ENCODE data around the gene TAF3. TPM values are rescaled to one million over a fixed set of nuclear protein-coding genes. Genes with fewer than 3 reads are reported as not detected.

The TAF3 gene
- total and polyA plus RNA-seq, 2 experiments from 2014 or later, result 4.1 to 6.4 TPM

GRCh38 chr10:8043569-8044306, 225.4 kb downstream of the TAF3 start:
- Histone ChIP-seq H3K4me2 (no peak overlapping the region), H3K9me3 (ENCODE audit: low read depth) (no peaks in the 10 kb centered on the region), H2AFZ (no peak overlapping the region), H3K4me3 (no peak overlapping the region), H3K27ac (no peak overlapping the region), H3K4me1 (ENCODE audit: insufficient read depth) (peaks cover 5% of the 10 kb centered on the region), H3K36me3 (replicated peaks; ENCODE audit: insufficient read depth, low read depth) (no peaks in the 10 kb centered on the region), H3K9me2 (replicated peaks; ENCODE audit: insufficient read depth) (no peaks in the 10 kb centered on the region), H3K27me3 (peaks cover 100% of the 10 kb centered on the region), H4K20me1 (ENCODE audit: insufficient read depth, poor library complexity, severe bottlenecking) (no peaks in the 10 kb centered on the region), H3K79me2 (no peaks in the 10 kb centered on the region)
- TF ChIP-seq EZH2 (IDR thresholded peaks at IDR 0.05; ENCODE audit: borderline replicate concordance) (no peak), EZH2phosphoT487 (IDR thresholded peaks at IDR 0.05; ENCODE audit: low read depth, severe bottlenecking, unreplicated experiment) (no peak)
- TF ChIP-seq, protein P1, sequence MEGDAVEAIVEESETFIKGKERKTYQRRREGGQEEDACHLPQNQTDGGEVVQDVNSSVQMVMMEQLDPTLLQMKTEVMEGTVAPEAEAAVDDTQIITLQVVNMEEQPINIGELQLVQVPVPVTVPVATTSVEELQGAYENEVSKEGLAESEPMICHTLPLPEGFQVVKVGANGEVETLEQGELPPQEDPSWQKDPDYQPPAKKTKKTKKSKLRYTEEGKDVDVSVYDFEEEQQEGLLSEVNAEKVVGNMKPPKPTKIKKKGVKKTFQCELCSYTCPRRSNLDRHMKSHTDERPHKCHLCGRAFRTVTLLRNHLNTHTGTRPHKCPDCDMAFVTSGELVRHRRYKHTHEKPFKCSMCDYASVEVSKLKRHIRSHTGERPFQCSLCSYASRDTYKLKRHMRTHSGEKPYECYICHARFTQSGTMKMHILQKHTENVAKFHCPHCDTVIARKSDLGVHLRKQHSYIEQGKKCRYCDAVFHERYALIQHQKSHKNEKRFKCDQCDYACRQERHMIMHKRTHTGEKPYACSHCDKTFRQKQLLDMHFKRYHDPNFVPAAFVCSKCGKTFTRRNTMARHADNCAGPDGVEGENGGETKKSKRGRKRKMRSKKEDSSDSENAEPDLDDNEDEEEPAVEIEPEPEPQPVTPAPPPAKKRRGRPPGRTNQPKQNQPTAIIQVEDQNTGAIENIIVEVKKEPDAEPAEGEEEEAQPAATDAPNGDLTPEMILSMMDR (IDR thresholded peaks at IDR 0.05; ENCODE audit: poor library complexity), result no peak
- peak; percentile 33 for DNase-seq (ENCODE audit: low spot score)
- WGBS (ENCODE audit: low lambda C conversion rate, missing lambda C conversion rate), result 6% methylated on average over 28 of the region's 31 CpGs

DNA sequence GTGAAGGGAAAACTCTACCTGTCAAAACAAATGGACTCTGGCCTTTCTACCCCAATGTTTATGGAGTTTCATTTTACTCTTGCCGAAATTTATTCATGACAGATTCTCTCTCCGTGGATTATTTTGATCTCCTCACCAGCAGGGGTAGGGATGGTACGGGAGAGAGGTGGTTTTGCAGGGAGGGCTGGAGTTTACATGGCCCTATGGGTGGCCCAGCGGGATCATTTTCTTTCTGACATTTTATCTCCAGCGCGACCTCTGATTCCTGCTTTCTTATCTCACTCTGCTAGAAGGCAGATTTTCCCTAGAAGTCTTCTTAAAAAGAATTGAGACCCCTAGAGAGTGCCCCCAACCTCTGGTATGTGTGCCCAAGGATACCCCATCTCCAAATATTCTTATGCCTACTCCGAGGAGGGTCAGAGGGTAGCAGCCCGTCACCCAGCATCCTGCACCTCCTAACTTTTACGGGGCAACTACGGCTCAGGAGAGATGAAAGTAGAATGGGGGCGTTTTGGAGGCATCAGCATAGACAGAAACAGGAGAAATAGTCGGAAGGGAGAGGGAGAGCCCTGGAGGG, 226.1 kb downstream of the TAF3 start:
- H3K9me3 ChIP-seq (ENCODE audit: low read depth), result no peaks in the 10 kb centered on the region
- H3K79me2 ChIP-seq, result no peaks in the 10 kb centered on the region
- H3K4me1 ChIP-seq (ENCODE audit: insufficient read depth), result peaks cover 8% of the 10 kb centered on the region
- peaks cover 100% of the 10 kb centered on the region for H3K27me3 ChIP-seq
- no peak for DNase-seq (ENCODE audit: low spot score)
- H2AFZ ChIP-seq, result no peak overlapping the region
- H3K27ac ChIP-seq, result no peak overlapping the region
- no peak for TF ChIP-seq EZH2phosphoT487 (IDR thresholded peaks at IDR 0.05; ENCODE audit: low read depth, severe bottlenecking, unreplicated experiment)
- TF ChIP-seq EZH2 (IDR thresholded peaks at IDR 0.05; ENCODE audit: borderline replicate concordance), result peak; percentile 60
- H3K36me3 ChIP-seq (replicated peaks; ENCODE audit: insufficient read depth, low read depth), result no peaks in the 10 kb centered on the region
- no peak overlapping the region for H3K4me3 ChIP-seq
- no peaks in the 10 kb centered on the region for H4K20me1 ChIP-seq (ENCODE audit: insufficient read depth, poor library complexity, severe bottlenecking)
- H3K9me2 ChIP-seq (replicated peaks; ENCODE audit: insufficient read depth), result no peaks in the 10 kb centered on the region
- 11% methylated on average over 12 of the region's 12 CpGs for WGBS (ENCODE audit: low lambda C conversion rate, missing lambda C conversion rate)
- H3K4me2 ChIP-seq, result peak overlapping the region; percentile 82

GRCh38 chr10:8044908-8045725, 226.8 kb downstream of the TAF3 start:
- Histone ChIP-seq H3K27ac (no peak overlapping the region), H2AFZ (peak overlapping the region; percentile 33), H3K4me3 (peak overlapping the region; percentile 6), H3K9me2 (replicated peaks; ENCODE audit: insufficient read depth) (no peaks in the 10 kb centered on the region), H4K20me1 (ENCODE audit: insufficient read depth, poor library complexity, severe bottlenecking) (no peaks in the 10 kb centered on the region), H3K27me3 (peaks cover 100% of the 10 kb centered on the region), H3K79me2 (no peaks in the 10 kb centered on the region), H3K36me3 (replicated peaks; ENCODE audit: insufficient read depth, low read depth) (no peaks in the 10 kb centered on the region), H3K4me1 (ENCODE audit: insufficient read depth) (peaks cover 15% of the 10 kb centered on the region), H3K9me3 (ENCODE audit: low read depth) (no peaks in the 10 kb centered on the region), H3K4me2 (peak overlapping the region; percentile 82)
- peak; percentile 25 for DNase-seq (ENCODE audit: low spot score)
- WGBS (ENCODE audit: low lambda C conversion rate, missing lambda C conversion rate), result 2% methylated on average over 32 of the region's 32 CpGs
- peak; percentile 52 for TF ChIP-seq EZH2phosphoT487 (IDR thresholded peaks at IDR 0.05; ENCODE audit: low read depth, severe bottlenecking, unreplicated experiment)
- TF ChIP-seq, protein P1 (IDR thresholded peaks at IDR 0.05; ENCODE audit: poor library complexity), result no peak
- TF ChIP-seq EZH2 (IDR thresholded peaks at IDR 0.05; ENCODE audit: borderline replicate concordance), result peak; percentile 52

Measured in hepatocyte (in vitro differentiated cells).